KOPT-K1 (cell line): ENCODE measurements around the gene IREB2.
"Not testable (repeated sequence)": the region's sequence is repeated elsewhere in the genome, so short reads cannot be mapped to it uniquely, and the experiment has no call there.

ENCODE experiments used
- H3K27ac ChIP-seq: fragments of 200-600 bp; sonication (generic); 2 replicates; pipeline ENCODE4 v1.5.1; 2016; ENCODE audit warnings: antibody characterized with exemption, mild to moderate bottlenecking, low read depth, low read length; ENCODE audit not compliant: poor library complexity, severe bottlenecking
- H3K36me3 ChIP-seq: fragments of 200-600 bp; sonication (generic); 2 replicates; pipeline ENCODE4 v1.5.1; 2017; ENCODE audit warnings: antibody characterized with exemption, mild to moderate bottlenecking, low read length, moderate library complexity; ENCODE audit not compliant: insufficient read depth
- H3K9me3 ChIP-seq: fragments of 200-600 bp; sonication (generic); 2 replicates; pipeline ENCODE4 v1.5.1; 2017; ENCODE audit warnings: antibody characterized with exemption, low read length, mild to moderate bottlenecking; ENCODE audit not compliant: insufficient read depth, poor library complexity, severe bottlenecking

The IREB2 gene

GRCh38 chr15:78461171-78461888 lies 23.3 kb downstream of the IREB2 start:
- Histone ChIP-seq H3K9me3 (no peaks in the 10 kb centered on the region), H3K36me3 (peaks cover 47% of the 10 kb centered on the region), H3K27ac (no peak overlapping the region)

- H3K9me3 ChIP-seq, result no peaks in the 10 kb centered on the region
- H3K27ac ChIP-seq, result no peak overlapping the region
- H3K36me3 ChIP-seq, result peaks cover 99% of the 10 kb centered on the region
Observed at GRCh38 chr15:78469031-78469430, 31.0 kb downstream of the IREB2 start.

GRCh38 chr15:78477295-78477694 lies 39.3 kb downstream of the IREB2 start:
- peaks cover 93% of the 10 kb centered on the region for H3K36me3 ChIP-seq

DNA sequence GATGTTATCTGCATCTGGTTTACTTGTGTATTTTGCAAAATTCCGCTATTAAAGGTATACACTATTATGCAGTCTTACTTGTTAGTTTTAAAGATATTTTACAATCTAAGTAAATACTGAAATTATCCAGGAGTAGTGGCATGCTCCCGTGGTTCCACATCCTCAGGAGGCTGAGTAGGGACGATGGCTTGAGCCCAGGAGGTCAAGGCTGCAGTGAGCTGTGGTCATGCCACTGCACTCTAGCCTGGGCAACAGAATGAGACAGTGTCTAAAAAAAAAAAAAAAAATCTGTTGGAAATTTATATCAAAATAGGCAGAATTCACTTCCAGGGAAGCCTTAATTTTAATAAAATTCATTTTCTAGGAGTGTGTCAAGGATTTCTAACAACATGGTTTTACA lies 41.6 kb downstream of the IREB2 start:
- Histone ChIP-seq H3K27ac (no peak overlapping the region), H3K9me3 (no peaks in the 10 kb centered on the region), H3K36me3 (peaks cover 96% of the 10 kb centered on the region)

More at GRCh38 chr15:78477295-78477694, 39.3 kb downstream of the IREB2 start:
- Histone ChIP-seq H3K9me3 (no peaks in the 10 kb centered on the region), H3K27ac (no peak overlapping the region)

GRCh38 chr15:78481917-78482316 lies 43.9 kb downstream of the IREB2 start:
- H3K36me3 ChIP-seq, result peaks cover 98% of the 10 kb centered on the region
- no peak overlapping the region for H3K27ac ChIP-seq

DNA sequence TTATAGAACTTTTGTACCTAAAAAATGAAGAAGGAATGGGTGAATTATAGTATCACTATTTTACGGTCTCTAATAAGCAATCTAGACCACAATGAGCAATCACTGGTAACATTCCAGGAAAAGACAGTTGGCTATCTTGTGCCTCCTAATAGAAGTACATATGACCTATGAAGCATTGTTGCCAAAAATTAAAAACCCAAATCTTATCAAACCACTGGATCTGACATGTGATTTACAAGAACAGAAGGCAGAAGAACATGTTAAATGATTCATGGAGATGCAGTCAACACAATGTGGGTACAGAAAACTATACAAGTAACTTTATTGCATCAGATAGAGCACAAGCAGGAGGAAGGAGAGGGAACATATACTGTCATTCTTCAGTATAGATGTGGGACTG lies 54.9 kb downstream of the IREB2 start:
- no peak overlapping the region for H3K27ac ChIP-seq
- H3K36me3 ChIP-seq, result peaks cover 99% of the 10 kb centered on the region
- no peaks in the 10 kb centered on the region for H3K9me3 ChIP-seq

More at GRCh38 chr15:78481917-78482316, 43.9 kb downstream of the IREB2 start:
- H3K9me3 ChIP-seq, result no peaks in the 10 kb centered on the region

GRCh38 chr15:78501857-78502256 lies 63.8 kb downstream of the IREB2 start:
- H3K27ac ChIP-seq, result no peak overlapping the region
- H3K9me3 ChIP-seq, result no peaks in the 10 kb centered on the region

DNA sequence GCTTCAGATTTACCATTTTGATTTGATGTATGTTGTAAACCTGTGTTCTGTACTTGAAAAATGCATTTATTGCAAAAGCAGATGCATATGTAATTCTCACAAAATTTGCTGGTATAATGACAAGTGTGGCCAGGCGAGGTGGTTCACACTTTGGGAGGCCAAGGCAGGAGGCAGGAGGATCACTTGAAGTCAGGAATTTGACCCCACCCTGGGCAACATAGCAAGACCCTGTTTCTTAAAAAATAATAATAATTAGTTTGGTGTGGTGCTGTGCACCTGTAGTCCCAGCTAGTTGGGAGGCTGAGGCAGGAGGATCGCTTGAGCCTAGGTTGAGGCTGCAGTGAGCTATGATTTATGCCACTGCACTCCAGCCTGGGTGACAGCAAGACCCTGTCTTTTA lies 64.6 kb downstream of the IREB2 start:
- Histone ChIP-seq H3K27ac (no peak overlapping the region), H3K9me3 (no peaks in the 10 kb centered on the region), H3K36me3 (peaks cover 43% of the 10 kb centered on the region)

More at GRCh38 chr15:78501857-78502256, 63.8 kb downstream of the IREB2 start:
- H3K36me3 ChIP-seq, result peaks cover 51% of the 10 kb centered on the region

DNA sequence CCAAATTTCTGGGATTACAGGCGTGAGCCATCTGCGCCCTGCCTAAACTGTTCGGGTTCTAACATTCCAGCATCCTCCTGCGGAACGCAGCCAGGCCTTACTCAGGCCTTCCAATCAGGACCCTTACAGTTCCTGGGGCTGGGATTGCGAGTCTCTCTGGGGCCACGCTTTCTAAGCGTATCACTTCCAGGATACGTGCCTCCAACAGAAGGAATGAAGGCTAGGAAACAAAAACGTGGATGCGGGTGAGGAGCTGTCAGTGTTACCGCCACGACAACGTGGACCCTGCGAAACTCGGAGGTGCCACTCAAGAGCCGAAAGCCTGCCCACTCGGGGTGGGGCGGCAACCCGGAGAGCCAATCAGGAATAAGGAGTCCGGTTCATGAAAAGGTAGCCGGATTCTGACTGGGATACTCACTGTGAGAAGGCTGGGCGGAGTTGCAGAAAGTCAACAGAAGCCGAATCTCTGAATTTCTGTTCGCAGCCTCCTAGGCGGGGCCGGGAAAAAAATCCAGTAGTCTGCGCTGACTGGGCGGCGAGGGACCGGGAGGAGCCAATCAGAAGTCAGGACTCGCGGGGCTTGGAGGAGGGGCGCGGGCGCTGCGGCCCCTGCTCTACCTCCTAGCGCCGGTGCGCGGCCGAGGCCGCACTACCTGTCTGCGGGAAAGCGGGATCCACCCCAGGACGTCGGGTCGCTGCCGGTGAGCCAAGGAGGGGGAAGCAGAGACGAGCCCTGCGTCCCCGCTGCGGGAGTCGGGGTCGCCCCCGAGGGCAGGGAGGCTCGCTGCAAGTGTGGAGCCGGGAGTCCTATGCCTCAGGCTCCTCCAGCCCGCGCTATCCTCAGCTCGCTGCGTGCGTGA lies 69.2 kb downstream of the IREB2 start, which contains the start of gene HYKK:
Gene HYKK (plus strand): TSS at position 607 of the 860 bp plus-strand sequence. CDS start 5,512 bp downstream, outside the sequence.
- no peaks in the 10 kb centered on the region for H3K36me3 ChIP-seq
- H3K9me3 ChIP-seq, result no peaks in the 10 kb centered on the region
- peak within 1 kb of the TSS; percentile 7 for H3K27ac ChIP-seq

DNA sequence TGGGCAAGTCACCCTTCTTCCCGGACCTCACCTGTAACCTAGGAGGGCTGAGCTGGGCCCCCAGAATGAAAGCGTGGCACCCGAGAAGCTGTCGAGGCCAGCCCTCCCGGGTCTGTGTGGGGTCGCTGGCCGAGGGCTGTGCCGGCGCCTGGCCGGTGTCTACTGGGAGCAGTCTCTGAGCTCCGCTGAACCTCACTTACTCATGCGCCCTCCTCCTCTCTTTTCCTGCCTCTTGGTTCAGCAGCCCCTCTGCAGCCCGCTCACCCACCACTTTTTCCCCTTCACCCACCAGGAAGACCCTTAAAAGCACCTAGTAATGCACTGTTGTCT lies 69.8 kb downstream of the IREB2 start:
- no peaks in the 10 kb centered on the region for H3K9me3 ChIP-seq
- peak overlapping the region; percentile 7 for H3K27ac ChIP-seq

GRCh38 chr15:78508272-78508671 lies 70.3 kb downstream of the IREB2 start:
- Histone ChIP-seq H3K27ac (no peak overlapping the region), H3K9me3 (no peaks in the 10 kb centered on the region), H3K36me3 (no peaks in the 10 kb centered on the region)

More for the DNA sequence above, 69.8 kb downstream of the IREB2 start:
- no peaks in the 10 kb centered on the region for H3K36me3 ChIP-seq

- no peak overlapping the region for H3K27ac ChIP-seq
- no peaks in the 10 kb centered on the region for H3K36me3 ChIP-seq
- no peaks in the 10 kb centered on the region for H3K9me3 ChIP-seq
Observed at GRCh38 chr15:78509726-78510312, 71.8 kb downstream of the IREB2 start.

- not testable (repeated sequence) for H3K27ac ChIP-seq, H3K36me3 ChIP-seq
- peaks cover 10% of the 10 kb centered on the region for H3K9me3 ChIP-seq
Observed at GRCh38 chr15:78520035-78520434, 82.0 kb downstream of the IREB2 start.

DNA sequence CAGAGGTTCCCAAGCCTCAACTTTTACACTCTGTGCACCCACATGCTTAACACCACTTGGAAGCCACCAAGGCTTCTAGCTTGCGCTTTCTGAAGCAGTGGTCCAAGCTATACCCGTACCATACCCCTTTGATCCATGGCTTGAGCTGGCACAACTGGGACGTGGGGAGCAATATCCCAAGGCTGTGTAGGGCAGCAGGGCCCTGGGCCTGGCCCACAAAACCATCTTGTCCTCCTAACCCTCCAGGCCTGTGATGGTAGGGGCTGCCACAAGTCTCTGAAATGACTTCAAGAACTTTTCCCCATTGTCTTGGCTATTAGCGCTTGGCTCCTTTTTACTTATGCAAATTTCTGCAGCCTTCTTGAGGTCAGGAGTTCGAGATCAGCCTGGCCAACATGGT lies 86.2 kb downstream of the IREB2 start:
- Histone ChIP-seq H3K27ac (no peak overlapping the region), H3K36me3 (no peaks in the 10 kb centered on the region), H3K9me3 (peaks cover 10% of the 10 kb centered on the region)

- H3K36me3 ChIP-seq, result no peaks in the 10 kb centered on the region
- H3K9me3 ChIP-seq, result peaks cover 10% of the 10 kb centered on the region
- H3K27ac ChIP-seq, result no peak overlapping the region
Observed at GRCh38 chr15:78527325-78527724, 89.3 kb downstream of the IREB2 start.
